NCI-H748 (cell line): ENCODE data around the gene AS3MT.
"Not testable (repeated sequence)": the region's sequence is repeated elsewhere in the genome, so short reads cannot be mapped to it uniquely, and the experiment has no call there.

ENCODE experiments used
- DNase-seq: peaks from one replicate; lab custom pipeline; 2025; ENCODE audit not compliant: unreplicated experiment; lab: John Stamatoyannopoulos, UW

AS3MT gene

DNA sequence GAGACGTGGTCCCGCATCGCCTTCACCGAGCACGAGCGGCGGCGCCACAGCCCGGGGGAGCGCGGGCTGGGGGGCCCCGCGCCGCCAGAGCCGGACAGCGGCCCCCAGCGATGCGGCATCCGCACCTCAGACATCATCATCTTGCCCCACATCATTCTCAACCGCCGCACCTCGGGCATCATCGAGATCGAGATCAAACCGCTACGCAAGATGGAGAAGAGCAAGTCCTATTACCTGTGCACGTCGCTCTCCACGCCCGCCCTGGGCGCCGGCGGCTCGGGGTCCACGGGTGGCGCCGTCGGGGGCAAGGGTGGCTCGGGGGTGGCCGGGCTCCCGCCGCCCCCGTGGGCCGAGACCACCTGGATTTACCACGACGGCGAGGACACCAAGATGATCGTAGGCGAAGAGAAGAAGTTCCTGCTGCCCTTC lies 49.6 kb downstream of the AS3MT start:
- DNase-seq: peak; percentile 38

- peak; percentile 65 for DNase-seq
These were observed 50.1 kb downstream of the AS3MT start for GRCh38 chr10:102919246-102919959.

- no peak for DNase-seq
These were observed 50.9 kb downstream of the AS3MT start for GRCh38 chr10:102919992-102920739.

GRCh38 chr10:102923601-102924000 lies 54.3 kb downstream of the AS3MT start:
- DNase-seq: no peak

GRCh38 chr10:102926842-102927241 lies 57.6 kb downstream of the AS3MT start:
- DNase-seq: no peak

DNA sequence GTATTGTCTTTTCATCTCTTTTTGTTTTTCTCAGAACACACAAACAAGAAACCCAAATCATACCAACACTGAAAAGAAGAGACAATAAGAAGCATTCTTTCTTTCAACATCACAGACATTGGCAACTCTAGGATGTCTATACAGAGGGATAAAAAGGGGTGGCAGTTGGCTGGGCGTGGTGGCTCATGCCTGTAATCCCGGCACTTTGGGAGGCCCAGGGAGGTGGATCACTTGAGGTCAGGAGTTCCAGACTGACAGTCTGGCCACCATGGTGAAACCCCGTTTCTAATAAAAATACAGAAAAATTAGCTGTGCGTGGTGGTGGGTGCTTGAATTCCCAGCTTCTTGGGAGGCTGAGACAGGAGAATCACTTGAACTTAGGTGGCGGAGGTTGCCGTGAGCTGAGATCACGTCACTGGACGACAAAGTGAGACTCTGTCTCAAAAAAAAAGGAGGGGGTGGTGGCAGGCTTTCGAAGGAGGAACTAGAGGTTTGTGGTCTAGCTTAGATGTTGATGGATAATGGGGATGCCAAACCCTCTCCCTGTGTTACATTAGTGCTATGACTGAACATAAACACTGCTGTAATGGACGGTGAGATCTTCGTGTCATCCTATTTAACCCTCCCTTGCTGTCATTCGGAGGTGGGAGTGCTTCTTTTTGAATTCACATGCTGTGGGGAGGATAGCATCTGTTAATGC lies 58.2 kb downstream of the AS3MT start:
- DNase-seq: no peak

DNA sequence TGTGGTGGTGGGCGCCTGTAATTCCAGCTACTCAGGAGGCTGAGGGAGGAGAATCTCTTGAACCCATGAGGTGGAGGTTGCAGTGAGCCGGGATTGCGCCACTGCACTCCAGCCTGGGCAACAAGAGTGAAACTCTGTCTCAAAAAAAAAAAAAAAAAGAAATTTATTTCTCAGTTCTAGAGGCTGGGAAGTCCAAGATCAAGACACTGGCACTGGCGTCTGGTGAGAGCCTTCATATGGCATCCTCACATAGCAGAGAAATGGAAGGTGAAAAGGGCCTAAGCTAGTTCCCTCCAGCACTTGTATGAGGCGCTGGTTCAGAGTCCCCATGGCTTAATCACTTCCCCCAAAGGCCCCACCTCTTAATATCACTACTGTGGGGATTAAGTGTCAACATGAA lies 59.2 kb downstream of the AS3MT start:
- DNase-seq: not testable (repeated sequence)

DNA sequence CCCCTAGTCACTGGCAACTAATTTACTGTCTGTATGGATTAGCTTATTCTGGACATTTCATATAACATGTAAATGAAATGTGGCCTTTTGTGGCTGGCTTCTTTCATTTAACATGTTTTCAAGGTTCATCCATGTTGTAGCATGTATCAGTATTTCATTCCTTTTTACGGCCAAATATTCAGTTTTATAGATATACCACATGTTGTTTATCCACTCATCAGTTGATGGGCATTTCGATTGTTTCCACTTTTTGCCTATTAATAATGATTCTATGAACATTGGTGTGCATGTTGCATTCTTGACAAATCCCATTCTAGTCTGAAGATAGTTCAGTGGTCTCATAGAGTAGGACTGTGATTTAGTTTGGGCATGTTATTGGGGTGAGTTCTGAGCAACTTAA lies 61.5 kb downstream of the AS3MT start:
- DNase-seq: no peak

- DNase-seq: no peak
These were observed 62.4 kb downstream of the AS3MT start for GRCh38 chr10:102931643-102932042.

DNA sequence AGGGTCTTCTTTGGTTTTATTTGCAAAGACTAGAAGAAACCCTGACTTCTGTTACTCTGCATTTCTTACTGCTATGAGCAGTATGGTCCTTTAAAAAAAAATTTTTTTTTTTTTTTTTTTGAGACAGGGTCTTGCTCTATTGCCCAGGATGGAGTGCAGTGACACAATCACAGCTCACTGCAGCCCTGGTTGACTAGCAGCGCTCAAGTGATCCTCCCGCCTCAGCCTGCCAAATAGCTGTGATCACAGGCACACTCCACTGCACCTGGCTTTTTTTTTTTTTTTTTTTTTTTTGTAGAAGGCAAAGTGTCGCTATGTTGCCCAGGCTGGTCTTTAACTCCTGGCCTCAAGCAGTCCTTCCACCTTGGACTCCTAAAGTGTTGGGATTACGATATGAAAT lies 66.2 kb downstream of the AS3MT start:
- DNase-seq: peak; percentile 2

DNA sequence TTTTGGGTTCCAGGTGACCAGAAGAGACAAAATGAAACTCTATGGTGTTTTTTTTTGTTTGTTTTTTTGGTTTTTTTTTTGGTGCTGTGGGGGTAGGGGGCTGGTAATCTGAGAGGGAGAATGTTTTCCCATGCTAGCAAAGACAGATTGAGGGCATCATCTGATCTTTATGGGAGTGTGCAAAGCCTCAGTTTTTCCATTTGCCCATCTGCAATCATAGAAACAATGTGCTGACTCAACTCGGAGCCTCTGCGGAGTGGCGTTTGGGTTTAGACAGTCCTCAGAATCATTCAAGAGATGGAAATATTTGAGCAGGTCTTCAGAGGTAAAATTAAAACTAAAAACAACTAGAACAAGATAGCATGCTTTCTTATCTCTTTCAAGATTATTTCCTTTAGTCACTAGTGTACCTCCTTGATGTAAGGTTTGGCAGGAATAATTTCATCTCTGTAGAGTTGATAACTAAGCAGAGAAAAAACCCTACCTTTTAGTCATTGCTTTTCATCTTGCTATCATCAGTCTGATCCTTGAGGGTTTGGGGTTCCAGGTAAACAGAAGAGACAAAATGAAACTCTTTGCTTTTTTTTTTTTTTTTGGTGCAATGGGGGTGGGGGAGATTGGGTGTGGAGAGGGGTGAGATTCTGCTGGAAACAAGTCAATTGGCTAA lies 66.8 kb downstream of the AS3MT start:
- DNase-seq: no peak

GRCh38 chr10:102941401-102941800 lies 72.1 kb downstream of the AS3MT start:
- no peak for DNase-seq

DNA sequence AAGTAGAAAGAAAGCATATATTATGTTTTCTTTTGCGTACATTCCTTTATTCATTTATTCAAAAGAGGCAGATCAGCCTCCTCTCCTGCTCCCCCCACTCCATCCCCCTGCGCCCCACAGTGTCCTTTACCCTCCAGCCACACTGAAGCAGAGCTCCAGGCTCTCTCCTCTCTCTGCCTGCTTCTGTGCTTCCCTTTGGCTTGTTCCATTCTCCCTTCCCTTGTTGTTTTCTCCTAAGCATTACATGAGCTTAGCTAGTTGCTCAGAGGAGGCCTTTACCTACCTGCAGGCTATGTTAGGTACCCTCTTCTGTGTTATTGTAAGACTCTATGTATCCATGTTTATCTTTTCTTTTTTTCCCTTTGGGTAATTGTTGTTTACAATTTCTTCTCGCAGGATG lies 76.2 kb downstream of the AS3MT start:
- no peak for DNase-seq

- DNase-seq: no peak
These were observed 76.7 kb downstream of the AS3MT start for GRCh38 chr10:102945962-102946361.

DNA sequence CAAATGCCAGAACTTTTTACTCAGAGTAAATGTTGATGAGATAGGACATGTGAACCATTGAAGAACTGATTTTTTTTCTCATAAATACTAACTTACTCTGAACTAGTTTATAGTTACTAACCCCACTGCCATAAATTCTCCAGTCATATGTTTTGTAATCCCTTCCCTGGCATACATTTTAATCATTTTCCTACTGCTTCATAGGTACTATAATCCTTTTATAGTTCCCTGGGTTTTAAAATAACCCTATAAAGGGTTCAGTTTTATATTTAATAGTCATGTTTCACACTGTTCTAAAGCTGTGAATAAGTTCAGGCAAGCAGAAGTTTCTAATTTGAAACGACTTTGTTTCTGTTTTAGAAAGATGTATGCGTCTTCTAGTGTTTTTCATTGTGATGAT lies 77.7 kb downstream of the AS3MT start:
- DNase-seq: no peak

DNA sequence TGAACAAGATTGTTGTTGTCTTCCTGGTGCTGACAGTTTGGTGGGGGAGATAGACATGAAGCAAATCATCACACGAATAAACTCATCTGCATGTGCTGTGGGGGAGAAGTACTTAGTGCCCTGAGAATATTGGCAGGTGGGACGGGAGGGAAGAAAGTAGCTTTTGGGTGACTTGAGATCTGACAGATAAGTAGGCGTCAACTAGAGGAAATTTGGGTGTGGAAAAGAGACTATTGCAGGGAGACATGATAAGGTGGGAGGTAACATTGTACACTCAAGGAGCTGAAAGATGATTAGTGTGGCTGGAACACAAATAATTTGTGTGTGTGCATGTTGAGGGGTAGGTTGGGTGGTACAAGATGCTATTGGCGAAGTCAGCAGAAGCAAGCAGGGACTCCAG lies 78.9 kb downstream of the AS3MT start:
- DNase-seq: no peak

- no peak for DNase-seq
These were observed 79.5 kb downstream of the AS3MT start for GRCh38 chr10:102948786-102949185.

GRCh38 chr10:102949916-102950315 lies 80.6 kb downstream of the AS3MT start:
- DNase-seq: no peak

- DNase-seq: no peak
These were observed 82.0 kb downstream of the AS3MT start for GRCh38 chr10:102951316-102951715.
